Measurements from ENCODE around the gene RFX2.

GRCh38 chr19:6078068-6078467 lies 32.2 kb downstream of the RFX2 start:
- no peak for TF ChIP-seq ZNF274 (IDR thresholded peaks at IDR 0.05; ENCODE audit: low read depth, low read length)
- no peak for TF ChIP-seq YY1 (IDR thresholded peaks at IDR 0.05; ENCODE audit: insufficient read depth, insufficient read length)

Measured in NT2/D1 (cell line).